C4-2B (cell line): ENCODE results near the gene ADGRV1.

Experiments
- ZFX ChIP-seq: fragments of 450-650 bp; IDR thresholded peaks from 2 replicates; pipeline ENCODE4 v1.6.1; 2017
- TF ChIP-seq, protein P1 (sequence below): fragments of 450-650 bp; conservative IDR thresholded peaks from 2 replicates; pipeline ENCODE4 v1.5.1; 2017; ENCODE audit warnings: mild to moderate bottlenecking

- TF ChIP-seq, protein P1, sequence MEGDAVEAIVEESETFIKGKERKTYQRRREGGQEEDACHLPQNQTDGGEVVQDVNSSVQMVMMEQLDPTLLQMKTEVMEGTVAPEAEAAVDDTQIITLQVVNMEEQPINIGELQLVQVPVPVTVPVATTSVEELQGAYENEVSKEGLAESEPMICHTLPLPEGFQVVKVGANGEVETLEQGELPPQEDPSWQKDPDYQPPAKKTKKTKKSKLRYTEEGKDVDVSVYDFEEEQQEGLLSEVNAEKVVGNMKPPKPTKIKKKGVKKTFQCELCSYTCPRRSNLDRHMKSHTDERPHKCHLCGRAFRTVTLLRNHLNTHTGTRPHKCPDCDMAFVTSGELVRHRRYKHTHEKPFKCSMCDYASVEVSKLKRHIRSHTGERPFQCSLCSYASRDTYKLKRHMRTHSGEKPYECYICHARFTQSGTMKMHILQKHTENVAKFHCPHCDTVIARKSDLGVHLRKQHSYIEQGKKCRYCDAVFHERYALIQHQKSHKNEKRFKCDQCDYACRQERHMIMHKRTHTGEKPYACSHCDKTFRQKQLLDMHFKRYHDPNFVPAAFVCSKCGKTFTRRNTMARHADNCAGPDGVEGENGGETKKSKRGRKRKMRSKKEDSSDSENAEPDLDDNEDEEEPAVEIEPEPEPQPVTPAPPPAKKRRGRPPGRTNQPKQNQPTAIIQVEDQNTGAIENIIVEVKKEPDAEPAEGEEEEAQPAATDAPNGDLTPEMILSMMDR = no peak
- no peak for TF ChIP-seq ZFX
Observed at GRCh38 chr5:90890180-90890579, 331.6 kb downstream of the ADGRV1 start.
